HEK293 (cell line): ENCODE measurements around the gene CHST3.
A peak's percentile ranks its signal among the peaks of the same experiment; 100 is the strongest.

ENCODE experiments used
- ATF2 ChIP-seq: fragments of 450-650 bp; formaldehyde crosslinking; IDR thresholded peaks from 2 replicates; pipeline ENCODE4 v1.5.1; 2016; ENCODE audit warnings: missing biosample characterization, missing genetic modification characterization, low read depth
- EGR2 ChIP-seq: fragments of 450-650 bp; formaldehyde crosslinking; IDR thresholded peaks from 2 replicates; pipeline ENCODE4 v1.5.1; 2016; ENCODE audit warnings: low read depth, missing biosample characterization, missing genetic modification characterization
- GLI4 ChIP-seq: fragments of 450-650 bp; formaldehyde crosslinking; IDR thresholded peaks from 2 replicates; pipeline ENCODE4 v1.5.1; 2016; ENCODE audit warnings: missing biosample characterization, missing genetic modification characterization
- GLIS2 ChIP-seq: fragments of 450-650 bp; formaldehyde crosslinking; IDR thresholded peaks from 2 replicates; pipeline ENCODE4 v1.5.1; 2016; ENCODE audit warnings: missing biosample characterization, missing genetic modification characterization
- INSM2 ChIP-seq: fragments of 450-650 bp; formaldehyde crosslinking; IDR thresholded peaks from 2 replicates; pipeline ENCODE4 v1.5.1; 2016; ENCODE audit warnings: missing biosample characterization, missing genetic modification characterization
- PRDM1 ChIP-seq: fragments of 450-650 bp; formaldehyde crosslinking; IDR thresholded peaks from 2 replicates; pipeline ENCODE4; 2016; ENCODE audit warnings: missing biosample characterization, missing genetic modification characterization
- SALL2 ChIP-seq: fragments of 450-650 bp; formaldehyde crosslinking; IDR thresholded peaks from 2 replicates; pipeline ENCODE4 v1.5.0; 2017; ENCODE audit warnings: missing biosample characterization, mild to moderate bottlenecking, missing genetic modification characterization, borderline replicate concordance
- SETDB1 ChIP-seq: IDR thresholded peaks from one replicate; pipeline ENCODE4 v1.6.1; 2017; ENCODE audit warnings: mild to moderate bottlenecking, low read length, moderate library complexity, mixed read lengths; ENCODE audit not compliant: insufficient read length
- SP2 ChIP-seq: fragments of 450-650 bp; formaldehyde crosslinking; IDR thresholded peaks from 2 replicates; pipeline ENCODE4 v1.5.1; 2016; ENCODE audit warnings: missing biosample characterization, missing genetic modification characterization
- ZBTB11 ChIP-seq: fragments of 450-650 bp; formaldehyde crosslinking; conservative IDR thresholded peaks from 2 replicates; pipeline ENCODE4 v1.5.1; 2016; ENCODE audit warnings: low read depth, missing biosample characterization, missing genetic modification characterization
- ZBTB20 ChIP-seq: fragments of 450-650 bp; formaldehyde crosslinking; IDR thresholded peaks from 2 replicates; pipeline ENCODE4 v1.5.1; 2016; ENCODE audit warnings: missing biosample characterization, missing genetic modification characterization
- ZBTB44 ChIP-seq: fragments of 450-650 bp; IDR thresholded peaks from 2 replicates; pipeline ENCODE4 v1.5.1; 2018; ENCODE audit warnings: missing biosample characterization, mild to moderate bottlenecking, missing genetic modification characterization
- ZFP69B ChIP-seq: fragments of 450-650 bp; formaldehyde crosslinking; IDR thresholded peaks from 2 replicates; pipeline ENCODE4 v1.5.1; 2016; ENCODE audit warnings: missing biosample characterization, missing genetic modification characterization
- ZNF140 ChIP-seq: fragments of 450-650 bp; formaldehyde crosslinking; IDR thresholded peaks from 2 replicates; pipeline ENCODE4 v1.5.1; 2016; ENCODE audit warnings: missing biosample characterization, missing genetic modification characterization
- ZNF174 ChIP-seq: fragments of 450-650 bp; formaldehyde crosslinking; IDR thresholded peaks from 2 replicates; pipeline ENCODE4 v1.5.0; 2017; ENCODE audit warnings: missing biosample characterization, mild to moderate bottlenecking, missing genetic modification characterization
- ZNF18 ChIP-seq: fragments of 450-650 bp; formaldehyde crosslinking; IDR thresholded peaks from 2 replicates; pipeline ENCODE4 v1.5.1; 2016; ENCODE audit warnings: missing biosample characterization, missing genetic modification characterization
- ZNF214 ChIP-seq: fragments of 450-650 bp; formaldehyde crosslinking; IDR thresholded peaks from 2 replicates; pipeline ENCODE4 v1.5.1; 2017; ENCODE audit warnings: missing biosample characterization, mild to moderate bottlenecking, missing genetic modification characterization, borderline replicate concordance
- ZNF221 ChIP-seq: fragments of 450-650 bp; formaldehyde crosslinking; IDR thresholded peaks from 2 replicates; pipeline ENCODE4 v1.5.1; 2017; ENCODE audit warnings: missing biosample characterization, missing genetic modification characterization, borderline replicate concordance
- ZNF302 ChIP-seq: fragments of 450-650 bp; formaldehyde crosslinking; IDR thresholded peaks from 2 replicates; pipeline ENCODE4 v1.5.1; 2016; ENCODE audit warnings: missing biosample characterization, missing genetic modification characterization, low read depth
- ZNF426 ChIP-seq: fragments of 450-650 bp; formaldehyde crosslinking; IDR thresholded peaks from 2 replicates; pipeline ENCODE4 v1.5.1; 2017; ENCODE audit warnings: missing biosample characterization, missing genetic modification characterization, mild to moderate bottlenecking, inconsistent platforms, moderate library complexity
- ZNF449 ChIP-seq: fragments of 450-650 bp; formaldehyde crosslinking; IDR thresholded peaks from 2 replicates; pipeline ENCODE4 v1.5.1; 2017; ENCODE audit warnings: missing biosample characterization, mild to moderate bottlenecking, missing genetic modification characterization, moderate library complexity
- ZNF473 ChIP-seq: fragments of 450-650 bp; formaldehyde crosslinking; IDR thresholded peaks from 2 replicates; pipeline ENCODE4 v1.5.1; 2017; ENCODE audit warnings: missing biosample characterization, missing genetic modification characterization
- ZNF555 ChIP-seq: fragments of 450-650 bp; formaldehyde crosslinking; conservative IDR thresholded peaks from 2 replicates; pipeline ENCODE4 v1.5.1; 2017; ENCODE audit warnings: missing biosample characterization, mild to moderate bottlenecking, missing genetic modification characterization, inconsistent platforms
- ZNF571 ChIP-seq: fragments of 450-650 bp; formaldehyde crosslinking; IDR thresholded peaks from 2 replicates; pipeline ENCODE4 v1.5.0; 2017; ENCODE audit warnings: missing biosample characterization, missing genetic modification characterization
- ZNF639 ChIP-seq: fragments of 450-650 bp; formaldehyde crosslinking; IDR thresholded peaks from 2 replicates; pipeline ENCODE4 v1.5.1; 2016; ENCODE audit warnings: missing biosample characterization, missing genetic modification characterization
- ZNF660 ChIP-seq: fragments of 450-650 bp; IDR thresholded peaks from 2 replicates; pipeline ENCODE4 v1.5.1; 2018; ENCODE audit warnings: missing biosample characterization, mild to moderate bottlenecking, missing genetic modification characterization
- ZNF664 ChIP-seq: fragments of 450-650 bp; formaldehyde crosslinking; IDR thresholded peaks from 2 replicates; pipeline ENCODE4 v1.5.1; 2016; ENCODE audit warnings: missing biosample characterization, missing genetic modification characterization

Gene CHST3

GRCh38 chr10:71999360-72000072 lies 35.3 kb downstream of the CHST3 start (continued):
- TF ChIP-seq ZBTB20 (tag by site-specific recombination) (no peak), ZBTB11 (no peak), ZNF302 (tag by site-specific recombination) (no peak), ZNF660 (tag by site-specific recombination) (peak; percentile 78; the same call in 1 of the 2 replicates), ZNF426 (tag by site-specific recombination) (no peak), ZFP69B (tag by site-specific recombination) (peak; percentile 19; the same call in 1 of the 2 replicates), GLI4 (tag by site-specific recombination) (no peak), ZNF473 (tag by site-specific recombination) (no peak), ZNF18 (tag by site-specific recombination) (no peak; the same call in none of the 2 replicates), ZNF140 (tag by site-specific recombination) (no peak), SALL2 (tag by site-specific recombination) (no peak), ZNF571 (tag by site-specific recombination) (no peak), ZNF664 (no peak), ATF2 (no peak), INSM2 (no peak), ZNF449 (no peak), PRDM1 (no peak), ZBTB44 (tag by site-specific recombination) (0 out of 2 replicates have a peak, but pooled peaks have one; percentile 6), ZNF214 (tag by site-specific recombination) (no peak), EGR2 (tag by site-specific recombination) (peak; percentile 49), ZNF221 (no peak), SP2 (tag by site-specific recombination) (no peak), ZNF555 (tag by site-specific recombination) (no peak), GLIS2 (tag by site-specific recombination) (peak; percentile 59), SETDB1 (no peak), ZNF174 (no peak), ZNF639 (tag by site-specific recombination) (no peak)
